Neural crest cell (in vitro differentiated cells): Measurements from ENCODE around the gene TTC24. TPM values are rescaled to one million over a fixed set of nuclear protein-coding genes. Genes with fewer than 3 reads are reported as not detected.

Experiments
- DNase-seq: peaks from one replicate; pipeline ENCODE4 v3.0.0; 2021; ENCODE audit warnings: low read depth, mixed read lengths, low spot score
- H3K27ac Mint-ChIP-seq: one replicate; pipeline ENCODE4 v1.8.0; 2021; ENCODE audit warnings: mild to moderate bottlenecking, mixed read lengths; ENCODE audit not compliant: unreplicated experiment
- H3K27me3 Mint-ChIP-seq: 2 replicates; pipeline ENCODE4 v1.8.0; 2021; ENCODE audit warnings: low read depth, mild to moderate bottlenecking, mixed read lengths
- H3K36me3 Mint-ChIP-seq: 2 replicates; pipeline ENCODE4 v1.8.0; 2021; ENCODE audit warnings: low read depth, mild to moderate bottlenecking, mixed read lengths
- H3K4me1 Mint-ChIP-seq: 2 replicates; pipeline ENCODE4 v1.8.0; 2021; ENCODE audit warnings: mixed read lengths
- H3K4me3 Mint-ChIP-seq: one replicate; pipeline ENCODE4 v1.8.0; 2021; ENCODE audit warnings: mild to moderate bottlenecking, mixed read lengths
- H3K9me3 Mint-ChIP-seq: 2 replicates; pipeline ENCODE4 v1.8.0; 2021; ENCODE audit warnings: mixed read lengths
- CTCF ChIP-seq: fragments of 200-600 bp; sonication (generic); conservative IDR thresholded peaks from 2 replicates; pipeline ENCODE4 v1.5.0; 2021; ENCODE audit warnings: antibody characterized with exemption, mild to moderate bottlenecking
- total RNA-seq: library from RNA; stranded (reverse); gene quantifications from 2 replicates; pipeline ENCODE4 v1.2.1, GENCODE V29; 2021

The TTC24 gene
- total RNA-seq, 1 donor from 2014 or later = not detected

GRCh38 chr1:156612666-156613065 lies 33.1 kb downstream of the TTC24 start:
- H3K4me3 Mint-ChIP-seq = no peak overlapping the region
- peaks cover 23% of the 10 kb centered on the region for H3K27me3 Mint-ChIP-seq
- TF ChIP-seq CTCF = no peak
- H3K27ac Mint-ChIP-seq = no peak overlapping the region
- H3K4me1 Mint-ChIP-seq = peaks cover 16% of the 10 kb centered on the region
- H3K36me3 Mint-ChIP-seq = no peaks in the 10 kb centered on the region
- no peak for DNase-seq
- H3K9me3 Mint-ChIP-seq = no peaks in the 10 kb centered on the region

- H3K27me3 Mint-ChIP-seq = peaks cover 44% of the 10 kb centered on the region
- TF ChIP-seq CTCF = no peak
- no peaks in the 10 kb centered on the region for H3K36me3 Mint-ChIP-seq
- H3K9me3 Mint-ChIP-seq = no peaks in the 10 kb centered on the region
- DNase-seq = no peak
- H3K27ac Mint-ChIP-seq = no peak overlapping the region
- peak overlapping the region; percentile 60 for H3K4me3 Mint-ChIP-seq
- H3K4me1 Mint-ChIP-seq = peaks cover 26% of the 10 kb centered on the region
Observed at GRCh38 chr1:156615946-156616345, 36.4 kb downstream of the TTC24 start.

GRCh38 chr1:156616463-156616862 lies 36.9 kb downstream of the TTC24 start:
- peaks cover 49% of the 10 kb centered on the region for H3K27me3 Mint-ChIP-seq
- TF ChIP-seq CTCF = no peak
- DNase-seq = peak; percentile 35
- peak overlapping the region; percentile 60 for H3K4me3 Mint-ChIP-seq
- no peaks in the 10 kb centered on the region for H3K36me3 Mint-ChIP-seq
- H3K4me1 Mint-ChIP-seq = peaks cover 26% of the 10 kb centered on the region
- H3K9me3 Mint-ChIP-seq = no peaks in the 10 kb centered on the region
- H3K27ac Mint-ChIP-seq = peak overlapping the region; percentile 52

- TF ChIP-seq CTCF = peak; percentile 53
- peak; percentile 48 for DNase-seq
- Mint-ChIP-seq H3K4me3 (no peak within 1 kb of the TSS), H3K27ac (no peak within 1 kb of the TSS), H3K36me3 (no peaks in the 10 kb centered on the region), H3K4me1 (peaks cover 26% of the 10 kb centered on the region), H3K9me3 (no peaks in the 10 kb centered on the region), H3K27me3 (peaks cover 65% of the 10 kb centered on the region)
Observed at GRCh38 chr1:156618853-156619581, 39.5 kb downstream of the TTC24 start, which contains the start of gene HAPLN2. TSS of gene HAPLN2 (plus strand) at chr1:156619415. CDS start at chr1:156623491, 4,076 bp downstream.

GRCh38 chr1:156619582-156619955 lies 40.0 kb downstream of the TTC24 start:
- H3K27me3 Mint-ChIP-seq = peaks cover 71% of the 10 kb centered on the region
- H3K27ac Mint-ChIP-seq = no peak overlapping the region
- no peak for DNase-seq
- no peak overlapping the region for H3K4me3 Mint-ChIP-seq
- H3K4me1 Mint-ChIP-seq = peaks cover 26% of the 10 kb centered on the region
- no peak for TF ChIP-seq CTCF
- no peaks in the 10 kb centered on the region for H3K9me3 Mint-ChIP-seq
- no peaks in the 10 kb centered on the region for H3K36me3 Mint-ChIP-seq
